GM12878 (cell line): ENCODE measurements around the gene TPCN1.

Source experiments
- ETV6 ChIP-seq, 2 experiments: fragments of 450-650 bp in 1 of 2; IDR thresholded peaks in 1 of 2; conservative IDR thresholded peaks in 1 of 2; 2 replicates each; pipeline ENCODE4 v1.6.1; 2014; ENCODE audit warnings: antibody characterized with exemption in 1 of 2, borderline replicate concordance in 1 of 2, low read depth in 1 of 2, mild to moderate bottlenecking in 1 of 2, moderate library complexity in 1 of 2
- JUND ChIP-seq: IDR thresholded peaks from 2 replicates; pipeline ENCODE4 v1.6.1; 2012; ENCODE audit warnings: low read depth, mild to moderate bottlenecking, low read length, improper control_type of control experiment, moderate library complexity
- NKRF ChIP-seq: fragments of 450-650 bp; conservative IDR thresholded peaks from 2 replicates; pipeline ENCODE4 v1.6.1; 2017; ENCODE audit warnings: mild to moderate bottlenecking, moderate library complexity
- TAF1 ChIP-seq: IDR thresholded peaks from 2 replicates; pipeline ENCODE4 v1.6.1; 2011; ENCODE audit warnings: mild to moderate bottlenecking, low read depth, low read length, borderline replicate concordance
- ZNF24 ChIP-seq: fragments of 450-650 bp; IDR thresholded peaks from 2 replicates; pipeline ENCODE4 v1.6.1; 2017; ENCODE audit warnings: antibody characterized with exemption, mild to moderate bottlenecking
- TF ChIP-seq, protein P1 (sequence below), 3 experiments: IDR thresholded peaks in 2 of 3; conservative IDR thresholded peaks in 1 of 3; 2 replicates each; pipeline ENCODE4 v1.5.1; 2011; ENCODE audit warnings: low read depth in 3 of 3, low read length in 3 of 3, mild to moderate bottlenecking in 3 of 3, control low read depth in 2 of 3, moderate library complexity in 2 of 3, inconsistent platforms in 1 of 3, mixed read lengths in 1 of 3; ENCODE audit not compliant: control insufficient read depth in 2 of 3, insufficient read depth in 1 of 3; ENCODE audit errors: extremely low read depth in 1 of 3

DNA sequence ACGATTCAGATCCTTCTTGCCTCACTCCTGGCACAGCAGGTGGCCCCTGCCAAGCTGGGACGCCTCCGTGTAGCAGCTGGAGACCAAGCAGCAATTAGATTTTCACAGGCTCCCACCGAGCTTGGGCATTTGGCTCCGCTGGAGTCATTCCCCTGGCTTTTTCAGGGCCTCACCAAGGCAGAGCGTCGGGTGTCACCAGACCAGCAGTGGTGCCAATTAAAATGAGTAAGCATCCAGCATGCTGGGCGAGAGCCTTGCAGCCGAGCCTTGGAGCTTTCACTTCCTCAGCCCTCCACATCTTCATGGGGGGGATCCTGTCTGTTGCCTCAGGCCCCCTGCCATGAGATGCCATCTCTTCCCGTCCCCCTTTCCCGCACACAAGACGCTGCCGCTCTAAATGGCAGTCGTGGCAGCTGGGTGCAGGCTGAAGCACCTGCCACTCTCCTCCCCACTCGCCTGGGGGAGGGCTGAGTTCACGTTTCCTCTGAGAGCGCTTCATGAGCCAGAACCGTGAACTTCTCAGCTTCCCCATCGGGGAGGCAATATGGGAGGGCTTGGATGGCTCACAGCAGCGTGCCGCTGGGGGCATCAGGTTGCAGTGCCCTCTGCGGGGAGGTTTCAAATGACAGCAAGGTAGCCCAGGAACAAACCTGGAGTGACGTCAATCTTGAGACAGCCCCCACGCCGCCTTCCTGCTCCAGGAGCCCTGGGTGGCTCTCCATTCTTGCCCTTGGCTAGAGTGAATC, 11.7 kb downstream of the TPCN1 start:
- TF ChIP-seq, protein P1, sequence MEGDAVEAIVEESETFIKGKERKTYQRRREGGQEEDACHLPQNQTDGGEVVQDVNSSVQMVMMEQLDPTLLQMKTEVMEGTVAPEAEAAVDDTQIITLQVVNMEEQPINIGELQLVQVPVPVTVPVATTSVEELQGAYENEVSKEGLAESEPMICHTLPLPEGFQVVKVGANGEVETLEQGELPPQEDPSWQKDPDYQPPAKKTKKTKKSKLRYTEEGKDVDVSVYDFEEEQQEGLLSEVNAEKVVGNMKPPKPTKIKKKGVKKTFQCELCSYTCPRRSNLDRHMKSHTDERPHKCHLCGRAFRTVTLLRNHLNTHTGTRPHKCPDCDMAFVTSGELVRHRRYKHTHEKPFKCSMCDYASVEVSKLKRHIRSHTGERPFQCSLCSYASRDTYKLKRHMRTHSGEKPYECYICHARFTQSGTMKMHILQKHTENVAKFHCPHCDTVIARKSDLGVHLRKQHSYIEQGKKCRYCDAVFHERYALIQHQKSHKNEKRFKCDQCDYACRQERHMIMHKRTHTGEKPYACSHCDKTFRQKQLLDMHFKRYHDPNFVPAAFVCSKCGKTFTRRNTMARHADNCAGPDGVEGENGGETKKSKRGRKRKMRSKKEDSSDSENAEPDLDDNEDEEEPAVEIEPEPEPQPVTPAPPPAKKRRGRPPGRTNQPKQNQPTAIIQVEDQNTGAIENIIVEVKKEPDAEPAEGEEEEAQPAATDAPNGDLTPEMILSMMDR (IDR thresholded peaks at IDR 0.05 in 2 of 3, conservative IDR thresholded peaks at IDR 0.05 in 1 of 3; ENCODE audit: control insufficient read depth in 2 of 3, extremely low read depth in 1 of 3, insufficient read depth in 1 of 3, low read depth in 3 of 3, low read length in 3 of 3) = peak; percentile 34 to 53 (median 51); a peak in 4 of 6 replicates
- TF ChIP-seq ZNF24 (no peak), ETV6 (conservative IDR thresholded peaks at IDR 0.05 in 1 of 2, IDR thresholded peaks at IDR 0.05 in 1 of 2; ENCODE audit: borderline replicate concordance in 1 of 2, low read depth in 1 of 2) (no peak; a peak in 1 of 4 replicates), TAF1 (no peak), NKRF (no peak), JUND (no peak)
